K562 (cell line): Measurements from ENCODE around the gene AGAP3. TPM values are rescaled to one million over a fixed set of nuclear protein-coding genes. Genes with fewer than 3 reads are reported as not detected.
A peak's percentile ranks its signal among the peaks of the same experiment; 100 is the strongest.

Experiments used
- ARID1B ChIP-seq: fragments of 450-650 bp; IDR thresholded peaks from 2 replicates; pipeline ENCODE4 v1.6.1; 2016; ENCODE audit warnings: antibody characterized with exemption, mild to moderate bottlenecking, inconsistent platforms
- ATF2 ChIP-seq: sonication (generic); formaldehyde crosslinking; IDR thresholded peaks from 2 replicates; pipeline ENCODE4 v1.8.1; 2022; ENCODE audit warnings: missing genetic modification reagents
- BRD9 ChIP-seq: fragments of 450-650 bp; IDR thresholded peaks from 2 replicates; pipeline ENCODE4 v1.6.1; 2018; ENCODE audit warnings: low read depth; ENCODE audit not compliant: partially characterized antibody
- CCAR2 ChIP-seq: fragments of 200-400 bp; formaldehyde crosslinking; IDR thresholded peaks from 2 replicates; pipeline ENCODE4 v1.6.1; 2017; ENCODE audit warnings: mild to moderate bottlenecking, low read depth, low read length
- CHD1 ChIP-seq: fragments of 200-600 bp; sonication (generic); IDR thresholded peaks from one replicate; pipeline ENCODE4 v1.6.1; 2012; ENCODE audit warnings: mild to moderate bottlenecking, moderate library complexity, low read length, inconsistent platforms
- CREB3L1 ChIP-seq: fragments of 450-650 bp; IDR thresholded peaks from 2 replicates; pipeline ENCODE4 v1.6.1; 2014; ENCODE audit warnings: low read depth, mild to moderate bottlenecking, moderate library complexity, borderline replicate concordance
- HDAC3 ChIP-seq: fragments of 450-650 bp; IDR thresholded peaks from 2 replicates; pipeline ENCODE4 v1.6.1; 2018; ENCODE audit warnings: borderline replicate concordance, mild to moderate bottlenecking, moderate library complexity; ENCODE audit not compliant: partially characterized antibody
- KDM4B ChIP-seq, 2 experiments: fragments of 450-650 bp in 1 of 2; sonication (generic) in 1 of 2; IDR thresholded peaks; 2 replicates each; pipeline ENCODE4 v1.6.1; 2016 to 2017; ENCODE audit warnings: borderline replicate concordance in 2 of 2, antibody characterized with exemption in 1 of 2, low read depth in 1 of 2, mild to moderate bottlenecking in 1 of 2
- MBD2 ChIP-seq: sonication (generic); IDR thresholded peaks from 2 replicates; pipeline ENCODE4 v1.6.1; 2016; ENCODE audit warnings: low read depth, borderline replicate concordance
- NR1H2 ChIP-seq: sonication (generic); formaldehyde crosslinking; IDR thresholded peaks from 2 replicates; pipeline ENCODE4 v1.4.0; 2020; ENCODE audit warnings: mild to moderate bottlenecking, missing genetic modification reagents
- RFX1 ChIP-seq: fragments of 450-650 bp; IDR thresholded peaks from 2 replicates; pipeline ENCODE4 v1.6.1; 2016; ENCODE audit warnings: mild to moderate bottlenecking, moderate library complexity
- USF2 ChIP-seq: sonication (generic); formaldehyde crosslinking; IDR thresholded peaks from 2 replicates; pipeline ENCODE4 v1.5.0; 2020; ENCODE audit warnings: missing genetic modification reagents
- ZC3H4 ChIP-seq: sonication (generic); formaldehyde crosslinking; IDR thresholded peaks from 2 replicates; pipeline ENCODE4 v1.9.0; 2021; ENCODE audit warnings: missing genetic modification reagents, borderline replicate concordance
- ZNF274 ChIP-seq: IDR thresholded peaks from 2 replicates; pipeline ENCODE4 v1.6.1; 2011; ENCODE audit warnings: low read depth, mild to moderate bottlenecking, low read length, moderate library complexity, borderline replicate concordance
- ZNF311 ChIP-seq: fragments of 250-450 bp; sonication (Bioruptor Pico); IDR thresholded peaks from 2 replicates; pipeline ENCODE4 v1.4.0; 2020; ENCODE audit warnings: mild to moderate bottlenecking, moderate library complexity
- ZNF408 ChIP-seq: fragments of 250-450 bp; sonication (Bioruptor Pico); IDR thresholded peaks from 2 replicates; pipeline ENCODE4 v1.4.0; 2020; ENCODE audit warnings: low read depth, mild to moderate bottlenecking, moderate library complexity
- ZNF445 ChIP-seq: fragments of 250-450 bp; sonication (Bioruptor Pico); IDR thresholded peaks from 2 replicates; pipeline ENCODE4 v1.4.0; 2020; ENCODE audit warnings: low read depth, mild to moderate bottlenecking, moderate library complexity
- ZNF695 ChIP-seq: fragments of 450-650 bp; formaldehyde crosslinking; IDR thresholded peaks from 2 replicates; pipeline ENCODE4 v1.4.0; 2020; ENCODE audit warnings: mild to moderate bottlenecking, moderate library complexity
- polyA plus RNA-seq, 8 experiments: library from polyadenylated mRNA; depleted of rRNA in 4 of 8; stranded (reverse) in 5 of 8; unstranded in 3 of 8; fragments of >200 nt; fragmentation: Nextera tagmentation in 2 of 8; fragmentation: Illumina TruSeq in 1 of 8; extraction: Ambion mirVana in 2 of 8; extraction: Trizol in 1 of 8; gene quantifications; 2 replicates each; pipeline versions ENCODE4 v1.2.1 to v1.2.3, GENCODE V29; 2011 to 2014; ENCODE audit warnings: inconsistent platforms in 1 of 8, missing spikeins in 1 of 8
- total RNA-seq, 7 experiments: library from RNA; depleted of rRNA in 6 of 7; stranded (reverse); fragments of >200 nt in 6 of 7; fragmentation: Illumina TruSeq in 2 of 7; extraction: Trizol in 2 of 7; gene quantifications; 2 replicates each; pipeline versions ENCODE4 v1.2.1 to v1.2.3, GENCODE V29; 2011 to 2021; ENCODE audit warnings: low replicate concordance in 1 of 7
- TF ChIP-seq, protein P1 (sequence below): fragments of 250-450 bp; sonication (Bioruptor Pico); IDR thresholded peaks from 2 replicates; pipeline ENCODE4 v1.8.0; 2022; ENCODE audit warnings: moderate library complexity, mild to moderate bottlenecking, inconsistent platforms

AGAP3 gene
- total and polyA plus RNA-seq, 9 of the 15 experiments (the other 6 are each of a cell fraction or from before 2014, with no cell fraction given): 3.4 to 208 (median 62.2) TPM

GRCh38 chr7:151085691-151086620 is at the start of gene AGAP3 (continued):
- peak; percentile 49 for TF ChIP-seq CHD1
- no peak for TF ChIP-seq ZNF274
- TF ChIP-seq ZC3H4 (CRISPR knock-in tag): no peak
- TF ChIP-seq KDM4B (IDR thresholded peaks at IDR 0.05; ENCODE audit: borderline replicate concordance in 2 of 2, low read depth in 1 of 2): peak in 1 of 2 experiments; percentile 85; a peak in 1 of 4 replicates
- no peak for TF ChIP-seq ZNF408
- peak; percentile 54 for TF ChIP-seq USF2 (CRISPR knock-in tag)
- TF ChIP-seq BRD9: no peak
- TF ChIP-seq ATF2 (CRISPR knock-in tag): no peak
- no peak for TF ChIP-seq CCAR2
- TF ChIP-seq ZNF445: no peak
- TF ChIP-seq RFX1: no peak
- no peak for TF ChIP-seq NR1H2 (CRISPR knock-in tag)
- TF ChIP-seq CREB3L1: peak; percentile 25; the same call in 1 of the 2 replicates
- 0 out of 2 replicates have a peak, but pooled peaks have one; percentile 56 for TF ChIP-seq ZNF695
- peak; percentile 54; the same call in 1 of the 2 replicates for TF ChIP-seq MBD2
- TF ChIP-seq, protein P1, sequence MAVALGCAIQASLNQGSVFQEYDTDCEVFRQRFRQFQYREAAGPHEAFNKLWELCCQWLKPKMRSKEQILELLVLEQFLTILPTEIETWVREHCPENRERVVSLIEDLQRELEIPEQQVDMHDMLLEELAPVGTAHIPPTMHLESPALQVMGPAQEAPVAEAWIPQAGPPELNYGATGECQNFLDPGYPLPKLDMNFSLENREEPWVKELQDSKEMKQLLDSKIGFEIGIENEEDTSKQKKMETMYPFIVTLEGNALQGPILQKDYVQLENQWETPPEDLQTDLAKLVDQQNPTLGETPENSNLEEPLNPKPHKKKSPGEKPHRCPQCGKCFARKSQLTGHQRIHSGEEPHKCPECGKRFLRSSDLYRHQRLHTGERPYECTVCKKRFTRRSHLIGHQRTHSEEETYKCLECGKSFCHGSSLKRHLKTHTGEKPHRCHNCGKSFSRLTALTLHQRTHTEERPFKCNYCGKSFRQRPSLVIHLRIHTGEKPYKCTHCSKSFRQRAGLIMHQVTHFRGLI (CRISPR knock-in tag): no peak
- TF ChIP-seq ZNF311 (CRISPR knock-in tag): no peak
- 0 out of 2 replicates have a peak, but pooled peaks have one; percentile 12 for TF ChIP-seq ARID1B
- no peak for TF ChIP-seq HDAC3
